Stimulated activated CD8-positive, alpha-beta memory T cell treated with anti-CD3 and anti-CD28 coated beads, Interleukin-15, amount 100 ng/mL, for 1 hour (primary cell): ENCODE measurements around the gene CD3G.

Experiments
- DNase-seq: peaks from one replicate; pipeline ENCODE4 v3.0.0-alpha.2; 2020; ENCODE audit warnings: low read depth

The CD3G gene

DNA sequence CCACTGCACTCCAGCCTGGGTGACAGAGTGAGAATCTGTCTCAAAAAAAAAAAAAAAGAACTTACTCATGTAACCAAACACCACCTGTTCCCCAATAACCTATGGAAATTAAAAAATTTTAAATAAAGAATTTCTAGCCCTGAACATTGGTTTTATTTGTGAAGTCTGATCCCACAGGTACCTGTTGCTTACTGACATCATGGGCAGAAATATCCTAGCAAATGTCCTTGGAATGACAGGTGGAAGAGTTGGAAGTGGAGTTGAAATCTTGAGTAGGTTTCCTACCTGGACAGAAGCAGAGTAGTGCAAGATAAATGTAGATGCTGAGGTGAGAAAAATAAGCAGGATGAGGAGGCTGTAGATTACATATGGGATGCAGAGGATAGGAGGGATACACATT lies 18.9 kb upstream of the CD3G start:
- DNase-seq: no peak

DNA sequence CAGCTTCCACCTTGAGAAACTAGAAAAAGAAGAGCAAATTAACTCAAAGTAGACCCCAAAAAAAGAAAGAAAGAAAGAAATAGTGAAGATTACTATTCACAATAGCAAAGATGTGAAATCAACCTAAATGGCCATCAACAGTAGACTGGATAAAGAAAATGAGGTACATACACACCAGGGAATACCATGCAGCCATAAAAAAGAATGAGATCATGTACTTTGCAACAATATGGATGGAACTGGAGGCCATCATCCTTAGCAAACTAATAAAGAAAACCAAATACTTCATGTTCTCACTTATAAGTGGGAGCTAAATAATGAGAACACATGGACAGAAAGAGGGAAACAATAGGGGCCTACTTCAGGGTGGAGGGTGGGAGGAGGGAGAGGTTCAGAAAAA lies 15.4 kb upstream of the CD3G start:
- DNase-seq: no peak

DNA sequence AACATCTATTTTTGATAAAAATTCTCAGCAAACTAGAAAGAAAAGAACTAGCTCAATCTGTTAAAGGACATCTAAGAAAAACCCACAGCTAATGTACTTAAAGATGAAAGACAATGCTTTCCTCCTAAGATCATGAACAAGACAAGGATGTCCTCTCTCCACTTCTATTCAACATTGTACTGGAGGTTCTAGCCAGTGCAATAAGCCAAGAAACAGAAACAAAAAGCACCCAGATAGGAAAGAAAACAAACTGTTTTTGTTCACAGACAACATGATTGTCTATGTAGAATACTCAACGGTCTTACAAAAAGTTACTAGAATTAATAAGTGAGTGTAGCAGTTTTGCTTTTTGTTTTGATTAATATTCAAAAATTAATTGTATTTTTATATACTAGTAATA lies 9.4 kb upstream of the CD3G start:
- no peak for DNase-seq

DNA sequence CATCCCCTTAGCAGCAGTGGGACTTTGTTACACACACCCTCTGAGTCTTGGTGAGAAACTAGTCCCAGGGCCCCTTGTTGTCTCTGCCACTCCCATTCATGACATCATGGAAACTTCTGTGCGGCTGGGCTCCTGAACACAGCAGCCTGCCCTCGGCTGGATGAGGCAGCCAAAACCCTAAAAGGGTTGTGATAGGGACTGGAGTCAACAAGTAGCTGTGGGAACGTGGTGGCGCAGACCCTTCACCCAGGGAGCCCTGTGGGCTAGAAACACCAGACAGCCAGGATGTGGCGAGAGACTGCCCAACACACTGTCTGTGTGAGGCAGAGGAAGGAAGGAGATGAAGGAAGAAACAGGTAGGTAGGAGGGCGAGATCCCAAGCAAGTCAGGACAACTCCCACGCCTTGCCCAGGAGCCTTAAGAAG lies 5.5 kb upstream of the CD3G start:
- peak; percentile 76 for DNase-seq

DNA sequence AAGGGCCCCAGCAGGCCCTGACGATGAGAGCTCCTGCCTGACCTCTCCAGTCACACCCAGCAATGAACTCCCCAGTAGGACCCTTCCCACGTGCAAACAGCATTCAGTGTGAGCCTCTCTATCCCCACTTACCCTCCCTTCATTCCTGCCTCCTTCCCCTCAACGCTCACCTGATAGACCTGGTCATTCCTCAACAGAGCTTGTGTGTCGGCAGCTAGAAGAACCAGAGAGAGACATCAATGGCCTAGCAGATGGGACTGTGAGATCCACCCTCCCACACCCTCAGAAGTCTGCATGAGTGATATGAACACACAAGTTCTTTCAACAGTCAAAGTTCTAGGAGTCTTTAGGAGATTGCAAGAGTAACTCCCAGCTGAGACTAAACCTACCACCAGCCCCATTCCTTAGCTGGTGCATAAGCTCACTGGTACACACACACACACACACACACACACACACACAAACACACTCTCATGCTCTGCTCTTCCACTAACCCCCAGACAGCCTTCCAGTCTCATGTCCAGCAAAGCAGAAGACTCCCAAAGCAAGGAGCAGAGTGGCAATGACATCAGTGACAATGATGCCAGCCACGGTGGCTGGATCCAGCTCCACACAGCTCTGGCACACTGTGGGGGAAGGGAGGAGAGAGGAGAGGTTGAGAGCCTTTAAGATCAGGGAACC lies 4.7 kb upstream of the CD3G start:
- DNase-seq: no peak

DNA sequence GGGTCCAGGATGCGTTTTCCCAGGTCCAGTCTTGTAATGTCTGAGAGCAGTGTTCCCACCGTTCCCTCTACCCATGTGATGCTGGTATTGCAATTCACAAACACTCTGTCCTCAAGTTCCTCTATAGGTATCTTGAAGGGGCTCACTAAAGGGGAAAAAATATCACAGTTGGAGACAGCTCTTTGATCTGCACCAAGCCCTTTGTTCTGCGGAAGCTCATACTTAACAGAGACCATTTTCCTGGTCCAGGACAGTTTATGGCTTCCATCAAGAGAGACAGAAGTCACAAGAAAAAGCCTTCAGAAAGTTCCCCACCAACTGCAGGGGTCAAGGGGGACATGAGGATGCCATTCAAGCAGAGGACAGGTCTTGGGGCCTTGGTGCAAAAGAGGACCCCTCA lies 3.7 kb upstream of the CD3G start:
- no peak for DNase-seq

DNA sequence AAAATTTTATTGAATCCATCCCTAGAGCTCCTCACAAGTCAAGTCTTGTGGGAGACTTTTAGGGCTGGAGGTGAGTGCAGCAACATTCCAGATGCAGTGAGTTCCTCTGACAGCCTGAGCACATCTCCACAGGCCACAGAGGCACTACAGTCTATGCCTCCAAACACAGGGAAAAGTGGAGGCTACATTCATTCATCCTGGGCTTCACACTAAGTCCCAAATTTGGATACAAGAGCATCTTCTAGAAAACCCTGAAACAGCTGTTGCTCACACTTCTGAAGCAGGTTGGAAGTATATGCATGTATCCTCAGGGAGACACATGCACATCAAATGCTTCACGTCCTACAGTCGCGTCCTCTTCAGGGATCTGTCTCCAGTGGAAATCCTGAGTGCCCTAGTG lies 2.9 kb upstream of the CD3G start:
- DNase-seq: no peak

DNA sequence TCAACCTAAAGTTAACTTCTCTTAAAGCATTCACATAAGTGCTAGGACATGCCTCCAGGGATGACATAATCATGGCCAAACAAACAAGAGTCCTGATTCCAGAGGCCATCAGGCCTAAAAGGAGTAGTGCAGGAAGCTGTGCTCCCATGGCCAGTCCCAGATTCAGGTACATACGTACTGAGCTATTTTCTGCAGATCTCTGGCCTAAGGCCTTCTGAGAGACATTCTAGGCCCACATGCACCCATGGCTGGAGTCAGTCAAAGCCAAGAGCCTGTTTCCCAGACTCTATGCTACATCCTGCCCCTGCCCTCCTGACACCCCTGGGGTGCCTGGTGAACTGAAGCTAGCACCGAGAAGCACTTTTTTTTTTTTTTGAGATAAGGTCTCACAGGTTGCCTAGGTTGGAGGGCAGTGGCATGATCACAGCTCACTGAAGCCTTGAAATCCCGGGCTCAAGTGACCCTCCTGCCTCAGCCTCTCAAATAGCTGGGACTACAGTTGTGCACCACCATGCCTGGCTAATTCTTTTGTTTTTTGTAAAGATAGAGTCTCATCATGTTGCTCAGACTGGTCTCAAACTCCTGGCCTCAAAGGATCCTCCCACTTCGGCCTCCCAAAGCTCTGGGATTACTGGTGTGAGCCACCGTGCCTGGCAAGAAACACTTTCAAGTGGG lies 2.2 kb upstream of the CD3G start:
- no peak for DNase-seq

DNA sequence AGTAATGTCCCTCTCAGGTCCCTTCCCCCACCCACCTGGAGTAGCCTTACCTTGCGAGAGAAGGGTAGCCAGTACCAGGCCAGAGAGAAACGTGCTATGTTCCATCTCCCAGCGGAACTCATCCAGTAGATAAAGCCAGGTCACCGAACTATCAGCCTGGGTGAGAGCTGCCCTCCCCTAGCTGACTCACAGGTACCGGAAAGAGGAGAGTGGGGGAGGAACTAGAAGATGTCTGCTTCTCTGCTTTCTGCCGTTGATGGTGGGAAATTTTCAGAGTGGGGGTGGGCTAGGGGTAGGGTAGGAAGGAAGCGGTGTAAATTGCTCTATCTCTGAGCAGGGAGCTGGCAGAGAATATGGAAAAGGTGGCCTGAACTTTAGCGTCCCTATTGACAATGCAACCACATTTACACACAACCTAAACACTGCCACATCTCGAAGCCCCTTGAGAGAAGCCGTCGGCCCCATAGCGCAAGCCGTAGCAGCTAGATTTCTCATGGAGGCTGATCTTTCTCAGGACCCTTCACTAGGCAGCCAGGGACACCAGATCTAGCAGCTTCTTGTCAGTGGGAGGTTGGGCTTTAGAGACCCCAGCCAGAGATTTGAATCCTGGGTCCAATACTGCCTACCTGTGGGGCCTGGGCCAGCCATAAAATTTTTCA lies 1.5 kb upstream of the CD3G start, which contains the start of gene CD3D:
Gene CD3D, minus strand, starts transcription at position 203 of the 659 bp plus-strand sequence. Its CDS starts 98 bp downstream, at position 105.
- DNase-seq: peak; percentile 40

DNA sequence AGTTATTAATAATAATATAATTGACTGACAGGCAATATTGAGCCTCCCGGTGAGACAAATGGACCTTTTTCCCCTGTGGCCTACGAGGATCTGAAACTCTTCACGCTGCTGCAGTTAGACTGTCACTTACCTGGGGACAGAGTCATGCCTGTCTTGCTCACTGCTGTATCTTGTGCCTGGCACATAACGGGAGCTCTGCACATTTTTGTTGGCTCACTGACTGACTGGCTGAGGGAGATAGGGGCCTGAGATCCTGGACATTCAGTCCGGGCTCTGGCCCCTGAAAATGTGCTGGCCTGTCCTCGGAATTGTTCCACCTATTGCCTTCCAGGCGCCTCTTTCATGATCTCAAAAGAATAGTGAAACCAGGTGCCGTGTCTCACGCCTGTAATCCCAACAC lies 896 bp upstream of the CD3G start:
- DNase-seq: no peak

DNA sequence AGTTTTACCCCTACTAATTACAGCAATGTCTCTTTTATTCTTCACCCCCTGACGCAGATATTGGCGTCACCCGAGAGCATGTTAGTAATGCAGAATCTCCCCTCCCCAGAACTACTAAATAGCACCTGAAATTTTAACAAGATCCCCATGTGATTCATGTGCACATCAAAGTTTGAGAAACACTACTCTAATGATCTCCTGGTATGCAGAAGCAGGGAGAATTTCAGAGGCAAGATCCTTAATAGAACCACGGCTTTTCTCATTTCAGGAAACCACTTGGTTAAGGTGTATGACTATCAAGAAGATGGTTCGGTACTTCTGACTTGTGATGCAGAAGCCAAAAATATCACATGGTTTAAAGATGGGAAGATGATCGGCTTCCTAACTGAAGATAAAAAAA lies 5.3 kb downstream of the CD3G start:
- DNase-seq: no peak

DNA sequence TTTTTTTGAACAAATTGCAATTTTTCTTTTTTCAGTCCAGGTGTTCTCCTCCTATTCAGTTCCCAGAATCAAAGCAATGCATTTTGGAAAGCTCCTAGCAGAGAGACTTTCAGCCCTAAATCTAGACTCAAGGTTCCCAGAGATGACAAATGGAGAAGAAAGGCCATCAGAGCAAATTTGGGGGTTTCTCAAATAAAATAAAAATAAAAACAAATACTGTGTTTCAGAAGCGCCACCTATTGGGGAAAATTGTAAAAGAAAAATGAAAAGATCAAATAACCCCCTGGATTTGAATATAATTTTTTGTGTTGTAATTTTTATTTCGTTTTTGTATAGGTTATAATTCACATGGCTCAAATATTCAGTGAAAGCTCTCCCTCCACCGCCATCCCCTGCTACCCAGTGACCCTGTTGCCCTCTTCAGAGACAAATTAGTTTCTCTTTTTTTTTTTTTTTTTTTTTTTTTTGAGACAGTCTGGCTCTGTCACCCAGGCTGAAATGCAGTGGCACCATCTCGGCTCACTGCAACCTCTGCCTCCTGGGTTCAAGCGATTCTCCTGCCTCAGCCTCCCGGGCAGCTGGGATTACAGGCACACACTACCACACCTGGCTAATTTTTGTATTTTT lies 9.1 kb downstream of the CD3G start:
- no peak for DNase-seq

DNA sequence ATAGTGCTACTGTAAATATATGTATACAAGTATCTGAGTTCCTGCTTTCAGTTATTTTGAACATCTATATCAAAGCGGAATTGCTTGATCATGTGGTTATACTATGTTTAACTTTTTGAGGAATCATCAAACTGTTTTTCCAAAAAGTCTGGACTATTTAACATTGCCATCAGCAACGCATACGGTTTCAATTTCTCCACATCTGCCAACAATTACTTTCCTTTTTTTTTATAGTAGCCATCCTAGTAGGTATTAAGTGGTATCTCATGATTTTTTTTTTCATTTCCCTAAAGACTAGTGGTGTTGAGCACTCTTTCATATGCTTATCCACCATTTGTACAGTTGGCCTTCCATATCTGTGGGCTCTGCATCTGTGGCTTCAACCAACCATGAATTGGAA lies 13.9 kb downstream of the CD3G start:
- no peak for DNase-seq

DNA sequence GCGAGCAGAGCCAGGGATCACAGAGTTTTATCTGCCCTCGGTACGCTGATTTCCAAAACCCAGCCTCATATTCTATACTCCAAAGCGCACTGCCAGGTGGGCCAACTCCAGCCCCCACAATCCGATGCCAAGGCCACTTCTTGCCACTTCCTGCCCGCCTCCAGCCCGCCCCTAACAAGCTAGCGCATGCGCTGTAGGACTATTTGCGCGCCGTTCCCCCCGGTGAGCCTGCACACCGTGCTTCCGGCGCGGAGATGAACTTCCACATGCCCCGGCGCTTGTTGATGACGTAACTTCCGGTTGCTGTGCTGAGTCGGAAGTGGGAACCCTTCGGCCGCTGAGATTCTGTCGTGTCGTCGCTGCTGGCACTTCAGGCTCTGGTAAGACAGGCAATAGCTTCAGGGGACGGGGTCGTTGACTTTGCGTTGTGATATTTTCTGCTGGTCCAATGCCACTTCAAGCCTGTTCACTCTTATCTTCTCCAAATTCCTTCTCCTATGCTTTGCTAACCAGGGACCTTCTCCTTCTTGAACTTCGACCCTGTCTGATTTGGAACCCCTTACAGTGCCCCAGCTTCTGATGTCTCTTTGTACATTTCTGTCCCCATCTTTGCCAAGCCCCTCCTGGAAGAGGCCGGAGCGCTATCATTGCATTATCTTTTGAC lies 15.3 kb downstream of the CD3G start, which contains the start of gene UBE4A:
Gene UBE4A, plus strand, starts transcription at position 306 of the 664 bp plus-strand sequence. CDS start 5,481 bp downstream, outside the sequence.
- peak; percentile 98 for DNase-seq

DNA sequence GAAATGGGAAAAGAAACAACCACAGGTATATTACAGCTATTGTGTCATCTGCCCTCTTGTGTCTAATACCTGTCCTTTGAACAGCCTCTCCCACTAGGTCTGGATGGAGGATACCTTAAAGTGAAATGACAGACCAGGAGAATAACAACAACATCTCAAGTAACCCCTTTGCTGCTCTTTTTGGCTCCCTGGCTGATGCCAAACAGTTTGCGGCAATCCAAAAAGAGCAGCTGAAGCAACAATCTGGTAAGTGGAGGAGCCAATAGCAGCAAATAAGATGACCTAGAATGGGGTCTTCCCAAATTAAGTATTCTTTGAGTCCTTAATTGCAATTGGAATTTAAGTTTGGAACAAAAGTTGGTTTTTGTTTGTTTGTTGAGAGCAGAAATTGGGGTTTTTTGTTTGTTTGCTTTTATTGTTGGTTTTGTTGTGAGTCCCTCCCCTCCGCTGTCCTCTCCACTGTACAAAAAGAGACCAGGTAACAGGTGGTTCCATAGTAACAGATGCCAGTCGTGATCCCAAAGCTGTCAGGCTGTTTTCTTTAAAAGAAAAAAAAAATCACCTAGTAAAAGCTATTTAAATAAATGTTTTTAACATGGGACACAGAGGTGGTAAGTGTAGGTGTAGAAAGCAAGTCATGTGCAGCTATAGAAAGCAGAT lies 20.9 kb downstream of the CD3G start:
- no peak for DNase-seq

DNA sequence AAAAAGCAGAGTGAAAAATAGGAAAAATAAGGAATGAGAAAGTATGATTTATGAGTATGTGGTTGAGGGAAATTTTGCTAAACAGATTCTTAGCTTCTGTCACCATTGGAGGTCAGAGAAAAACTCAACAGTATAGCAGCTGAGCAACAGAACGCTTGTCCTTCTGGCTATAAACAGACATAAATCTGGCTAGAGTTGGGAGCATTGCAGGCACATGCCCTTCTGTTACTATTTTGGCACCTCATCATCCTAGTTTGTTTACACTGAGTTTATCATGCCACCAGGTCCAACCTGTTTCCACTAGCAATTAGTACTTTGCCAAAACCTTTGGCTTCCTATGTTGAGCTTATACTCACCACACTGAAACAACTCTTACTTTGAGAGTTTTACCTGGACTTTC lies 22.1 kb downstream of the CD3G start:
- DNase-seq: no peak

DNA sequence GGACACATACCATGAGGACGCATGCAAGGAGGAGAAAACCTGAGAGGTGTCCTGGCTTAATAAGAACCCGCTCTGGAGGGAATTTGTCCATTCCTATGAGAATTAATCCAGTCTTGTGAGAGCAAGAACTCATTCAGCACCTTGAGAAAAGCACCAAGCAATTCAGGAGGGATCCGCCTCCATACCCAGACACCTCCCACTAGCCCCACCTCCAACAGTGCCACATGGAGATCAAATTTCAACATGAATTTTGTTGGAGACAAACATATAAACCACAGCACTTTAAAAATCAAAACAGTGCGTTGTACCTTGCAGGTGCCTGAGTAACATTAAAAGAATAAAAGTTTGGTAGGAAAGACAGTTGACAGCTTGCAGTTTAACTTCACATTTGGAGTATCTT lies 26.6 kb downstream of the CD3G start:
- no peak for DNase-seq

DNA sequence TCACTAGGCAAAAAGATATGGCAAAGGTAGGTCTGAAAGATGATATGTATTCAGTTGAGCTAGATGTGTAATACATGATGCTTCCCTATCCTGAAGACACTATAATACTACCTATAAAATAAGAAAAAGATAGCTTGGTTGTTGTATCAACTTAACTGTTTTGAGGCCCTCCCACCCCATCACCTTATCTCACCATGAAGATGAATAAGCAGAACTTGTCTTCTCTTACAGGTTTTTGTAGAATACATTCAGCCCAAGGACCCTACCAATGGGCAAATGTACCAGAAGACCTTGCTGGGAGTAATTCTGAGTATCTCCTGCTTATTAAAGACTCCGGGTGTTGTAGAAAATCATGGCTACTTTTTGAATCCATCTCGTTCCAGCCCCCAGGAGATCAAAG lies 29.1 kb downstream of the CD3G start:
- no peak for DNase-seq

DNA sequence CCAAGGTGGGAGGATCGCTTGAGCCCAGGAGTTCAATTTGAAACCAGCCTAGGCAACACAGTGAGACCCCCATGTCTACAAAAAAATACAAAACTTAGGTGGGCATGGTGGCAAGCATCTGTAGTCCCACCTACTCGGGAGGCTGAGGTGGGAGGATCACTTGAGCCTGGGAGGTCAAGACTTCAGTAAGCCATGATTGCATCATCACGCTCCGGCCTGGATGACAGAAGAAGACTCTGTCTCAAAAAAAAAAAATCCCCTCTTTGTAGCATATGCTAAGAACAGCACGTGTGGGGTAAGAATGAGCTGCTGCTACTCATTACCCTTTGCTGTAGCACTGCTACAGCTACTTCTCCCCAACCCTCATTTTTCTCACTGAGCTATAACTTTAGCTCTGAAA lies 29.7 kb downstream of the CD3G start:
- no peak for DNase-seq

DNA sequence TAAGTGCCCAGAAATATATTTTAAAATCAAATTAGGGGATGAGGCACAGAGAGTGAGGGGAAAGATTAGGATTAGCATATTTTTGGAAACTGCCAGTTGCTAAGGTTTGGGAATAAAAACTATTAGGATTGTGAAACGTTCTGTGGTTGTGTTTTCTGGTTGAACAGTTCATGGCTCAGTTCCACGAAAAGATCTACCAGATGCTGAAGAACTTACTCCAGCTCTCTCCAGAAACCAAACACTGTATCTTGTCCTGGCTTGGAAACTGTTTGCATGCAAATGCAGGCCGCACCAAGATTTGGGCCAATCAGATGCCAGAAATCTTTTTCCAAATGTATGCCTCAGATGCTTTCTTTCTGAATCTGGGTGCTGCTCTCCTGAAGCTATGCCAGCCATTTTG lies 30.6 kb downstream of the CD3G start:
- DNase-seq: no peak

DNA sequence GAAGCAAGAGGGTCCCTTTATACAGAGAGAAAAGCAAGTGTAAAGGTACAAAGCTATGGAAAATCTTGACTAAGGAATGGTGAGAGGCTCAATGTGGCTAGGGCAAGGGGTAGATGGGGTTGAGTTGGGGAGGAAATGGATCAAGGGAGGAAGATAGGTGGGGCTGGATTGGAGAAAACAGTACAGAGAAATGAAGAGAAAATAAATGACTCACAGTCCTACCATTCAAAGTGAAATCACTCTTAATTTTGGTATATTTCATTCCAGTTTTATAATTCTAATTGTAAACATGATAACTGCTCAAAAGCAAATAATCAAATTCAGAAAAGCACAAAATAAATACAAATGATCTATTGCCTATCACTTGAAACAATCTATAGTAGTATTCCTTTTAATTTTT lies 31.8 kb downstream of the CD3G start:
- DNase-seq: no peak

DNA sequence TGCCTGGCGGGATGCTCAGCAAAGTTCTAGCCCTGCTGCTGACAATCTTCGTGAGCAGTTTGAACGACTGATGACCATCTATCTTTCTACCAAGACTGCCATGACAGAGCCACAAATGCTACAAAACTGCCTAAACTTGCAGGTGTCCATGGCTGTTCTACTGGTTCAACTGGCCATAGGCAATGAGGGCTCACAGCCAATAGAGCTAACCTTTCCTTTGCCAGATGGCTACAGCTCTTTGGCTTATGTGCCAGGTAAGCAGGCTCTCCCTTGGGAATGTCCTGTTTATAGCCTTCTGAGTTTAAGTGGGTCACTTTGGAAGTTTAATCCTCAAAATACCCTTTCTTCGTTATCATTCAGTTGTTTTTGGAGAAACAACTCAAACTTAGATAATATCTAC lies 35.4 kb downstream of the CD3G start:
- no peak for DNase-seq
